Type B pancreatic cell (in vitro differentiated cells): Measurements from ENCODE around the gene NODAL. TPM values are rescaled to one million over a fixed set of nuclear protein-coding genes. Genes with fewer than 3 reads are reported as not detected.
"Not testable (repeated sequence)": the region's sequence is repeated elsewhere in the genome, so short reads cannot be mapped to it uniquely, and the experiment has no call there.

Experiments used
- DNase-seq: peaks from one replicate; pipeline ENCODE4 v3.0.0; 2021; ENCODE audit warnings: mixed read lengths; ENCODE audit not compliant: unreplicated experiment; ENCODE audit errors: extremely low spot score
- H3K27ac Mint-ChIP-seq: 2 replicates; pipeline ENCODE4 v1.8.0; 2021; ENCODE audit warnings: mild to moderate bottlenecking, mixed read lengths
- H3K27me3 Mint-ChIP-seq: 2 replicates; pipeline ENCODE4 v1.8.0; 2021; ENCODE audit warnings: mixed read lengths
- H3K36me3 Mint-ChIP-seq: 2 replicates; pipeline ENCODE4 v1.8.0; 2021; ENCODE audit warnings: mixed read lengths
- H3K4me1 Mint-ChIP-seq: one replicate; pipeline ENCODE4 v1.8.0; 2021; ENCODE audit warnings: mixed read lengths; ENCODE audit not compliant: unreplicated experiment
- H3K4me3 Mint-ChIP-seq: 2 replicates; pipeline ENCODE4 v1.8.0; 2021; ENCODE audit warnings: mild to moderate bottlenecking, mixed read lengths
- H3K9me3 Mint-ChIP-seq: 2 replicates; pipeline ENCODE4 v1.8.0; 2021; ENCODE audit warnings: mixed read lengths
- CTCF ChIP-seq: fragments of 200-600 bp; sonication (generic); conservative IDR thresholded peaks from 2 replicates; pipeline ENCODE4 v1.5.0; 2021; ENCODE audit warnings: antibody characterized with exemption, mild to moderate bottlenecking
- long read RNA-seq: library from polyadenylated mRNA; unstranded; transcript quantifications from one replicate; pipeline ENCODE4 v2.0.0, GENCODE V29; 2020
- total RNA-seq: library from RNA; stranded (reverse); gene quantifications from 2 replicates; pipeline ENCODE4 v1.2.1, GENCODE V29; 2021; ENCODE audit warnings: low replicate concordance

The NODAL gene
- not detected in 2 replicates for total RNA-seq
- long read RNA-seq: 0 reads

- Mint-ChIP-seq H3K27me3 (peaks cover 82% of the 10 kb centered on the region), H3K9me3 (no peaks in the 10 kb centered on the region), H3K36me3 (peaks cover 7% of the 10 kb centered on the region), H3K4me1 (peaks cover 9% of the 10 kb centered on the region), H3K4me3 (peak within 1 kb of the TSS; percentile 77), H3K27ac (no peak within 1 kb of the TSS)
- peak; percentile 9 for TF ChIP-seq CTCF
- DNase-seq: no peak
Measured at GRCh38 chr10:70441161-70441894, at the start of gene NODAL. Gene NODAL, minus strand, starts transcription at chr10:70441681. Its CDS starts 14 bp downstream, at chr10:70441667.

- TF ChIP-seq CTCF: no peak
- peaks cover 3% of the 10 kb centered on the region for H3K27me3 Mint-ChIP-seq
- no peak overlapping the region for H3K4me3 Mint-ChIP-seq
- no peak overlapping the region for H3K27ac Mint-ChIP-seq
- no peaks in the 10 kb centered on the region for H3K9me3 Mint-ChIP-seq
- peaks cover 14% of the 10 kb centered on the region for H3K4me1 Mint-ChIP-seq
- DNase-seq: no peak
- no peaks in the 10 kb centered on the region for H3K36me3 Mint-ChIP-seq
Measured at GRCh38 chr10:70490142-70490541, 48.7 kb upstream of the NODAL start.

DNA sequence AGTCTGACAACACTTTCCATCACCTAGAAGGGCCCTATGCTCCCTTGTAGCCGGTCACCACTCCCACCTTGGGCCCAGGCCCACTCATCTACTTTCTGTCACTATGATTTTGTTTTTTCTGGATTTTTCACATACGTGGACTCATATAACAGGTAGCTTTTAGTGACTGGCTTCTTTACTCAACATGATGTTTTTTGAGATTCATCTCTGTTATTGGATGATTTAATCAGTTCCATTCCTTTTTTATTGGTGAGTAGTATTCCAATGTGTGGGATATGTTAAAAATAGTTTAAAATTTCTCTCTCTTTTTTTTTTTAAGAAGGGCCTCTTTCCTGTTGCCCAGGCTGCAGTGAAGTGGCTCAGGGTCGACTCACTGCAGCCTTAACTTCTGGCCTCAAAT, 46.3 kb upstream of the NODAL start:
- Mint-ChIP-seq H3K4me3 (no peak overlapping the region), H3K36me3 (no peaks in the 10 kb centered on the region), H3K4me1 (peaks cover 5% of the 10 kb centered on the region), H3K27me3 (peaks cover 4% of the 10 kb centered on the region), H3K27ac (no peak overlapping the region), H3K9me3 (no peaks in the 10 kb centered on the region)
- no peak for DNase-seq
- TF ChIP-seq CTCF: no peak

DNA sequence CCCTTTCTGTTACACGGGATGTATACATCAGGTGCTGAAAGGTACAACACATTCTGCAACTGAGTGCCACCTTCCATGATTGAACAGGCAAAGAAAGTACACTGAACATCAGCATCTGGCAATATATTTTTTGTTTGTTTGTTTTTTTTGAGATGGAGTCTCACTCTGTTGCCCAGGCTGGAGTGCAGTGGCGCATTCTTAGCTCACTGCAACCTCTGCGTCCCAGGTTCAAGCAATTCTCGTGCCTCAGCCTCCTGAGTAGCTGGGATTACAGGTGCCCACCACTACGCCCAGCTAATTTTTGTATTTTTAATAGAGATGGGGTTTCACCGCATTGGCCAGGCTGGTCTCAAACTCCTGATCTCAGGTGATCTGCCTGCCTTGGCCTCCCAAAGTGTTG, 42.4 kb upstream of the NODAL start:
- DNase-seq, H3K36me3 Mint-ChIP-seq, H3K27ac Mint-ChIP-seq, H3K9me3 Mint-ChIP-seq, H3K4me3 Mint-ChIP-seq: not testable (repeated sequence)
- H3K27me3 Mint-ChIP-seq: peaks cover 26% of the 10 kb centered on the region
- H3K4me1 Mint-ChIP-seq: peaks cover 21% of the 10 kb centered on the region

DNA sequence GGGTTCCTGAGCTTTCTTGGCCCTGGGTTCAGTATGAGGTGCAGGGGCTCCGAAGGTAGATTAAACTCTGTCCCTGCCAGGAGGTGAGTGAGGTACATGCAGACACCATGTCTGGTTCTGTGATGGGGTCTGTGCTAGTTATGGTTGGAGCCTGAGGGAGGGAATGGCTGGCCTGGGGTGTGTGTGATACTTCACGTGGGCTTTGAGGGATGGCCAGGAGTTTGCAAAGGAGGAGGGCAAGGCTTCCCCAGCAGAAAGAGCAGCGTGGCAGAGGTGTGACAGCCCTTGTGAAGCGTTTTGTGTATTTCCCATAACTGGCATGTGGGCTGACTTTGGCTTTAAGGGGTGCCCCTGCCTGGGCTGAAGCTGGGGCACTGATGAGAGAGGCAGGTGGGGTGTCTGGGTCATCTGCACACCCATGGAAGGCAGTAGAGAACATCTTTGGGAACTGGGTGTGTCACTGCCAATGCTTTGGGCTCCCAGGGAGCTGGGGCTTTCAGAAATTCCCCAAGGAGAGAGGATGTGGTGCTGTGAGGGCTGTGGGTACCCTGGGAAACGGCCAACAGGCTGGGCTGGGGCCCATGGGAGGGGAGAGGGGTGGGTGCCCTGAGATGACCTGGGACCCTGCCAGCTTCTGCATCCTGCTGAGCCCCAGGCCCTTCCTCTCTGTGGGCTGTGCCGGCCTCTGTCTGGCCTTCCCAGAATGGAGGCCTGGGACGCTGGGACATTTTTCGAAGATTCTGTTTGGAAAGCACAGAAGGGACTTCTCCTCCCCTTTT, 41.7 kb upstream of the NODAL start:
- no peak for TF ChIP-seq CTCF
- no peak overlapping the region for H3K4me3 Mint-ChIP-seq
- H3K27ac Mint-ChIP-seq: no peak overlapping the region
- peaks cover 21% of the 10 kb centered on the region for H3K4me1 Mint-ChIP-seq
- H3K36me3 Mint-ChIP-seq: no peaks in the 10 kb centered on the region
- no peaks in the 10 kb centered on the region for H3K9me3 Mint-ChIP-seq
- no peak for DNase-seq
- peaks cover 26% of the 10 kb centered on the region for H3K27me3 Mint-ChIP-seq
